ENCODE results near the gene POLR2H. TPM values are rescaled to one million over a fixed set of nuclear protein-coding genes. Genes with fewer than 3 reads are reported as not detected.

Gene POLR2H
- total RNA-seq, 1 experiment from 2014 or later: 133 TPM

GRCh38 chr3:184349563-184350470 is 11.7 kb upstream of the POLR2H start:
- Mint-ChIP-seq H3K4me3 (no peak overlapping the region), H3K36me3 (peaks cover 3% of the 10 kb centered on the region), H3K27me3 (ENCODE audit: low read depth) (no peaks in the 10 kb centered on the region), H3K27ac (no peak overlapping the region), H3K4me1 (peaks cover 19% of the 10 kb centered on the region), H3K9me3 (no peaks in the 10 kb centered on the region)
- CTCF ChIA-PET: no interaction called here
- ATAC-seq (no peak), DNase-seq (ENCODE audit: low spot score) (no peak)
- TF ChIP-seq TCF7 (CRISPR knock-in tag; IDR thresholded peaks at IDR 0.05; ENCODE audit: low read depth): no peak
- TF ChIP-seq PREB (CRISPR knock-in tag; IDR thresholded peaks at IDR 0.05; ENCODE audit: borderline replicate concordance): no peak
- TF ChIP-seq PRRX2 (CRISPR knock-in tag; IDR thresholded peaks at IDR 0.05): no peak
- TF ChIP-seq E2F5 (CRISPR knock-in tag; IDR thresholded peaks at IDR 0.05): no peak
- no peak for TF ChIP-seq ZNF671 (CRISPR knock-in tag; IDR thresholded peaks at IDR 0.05)
- POLR2A ChIA-PET: interaction anchor here (1.3 kb wide), 1 partner anchor 13 kb away, joined by 3 read pairs; the partner anchor contains the start of gene FAM131A

- H3K27ac Mint-ChIP-seq: no peak overlapping the region; the same call in 1 of the 2 replicates
- POLR2A ChIA-PET: interaction anchor here (1.3 kb wide), 1 partner anchor 13 kb away, joined by 3 read pairs; the partner anchor contains the start of gene FAM131A
- H3K27me3 Mint-ChIP-seq (ENCODE audit: low read depth): no peaks in the 10 kb centered on the region
- TF ChIP-seq PRRX2 (CRISPR knock-in tag; IDR thresholded peaks at IDR 0.05) (no peak), FOXK1 (CRISPR knock-in tag; IDR thresholded peaks at IDR 0.05) (no peak), HMGA2 (CRISPR knock-in tag; IDR thresholded peaks at IDR 0.05) (no peak), MYBL2 (CRISPR knock-in tag; IDR thresholded peaks at IDR 0.05) (no peak), MAX (CRISPR knock-in tag; IDR thresholded peaks at IDR 0.05) (no peak), ZNF232 (CRISPR knock-in tag; IDR thresholded peaks at IDR 0.05) (no peak), TEAD4 (CRISPR knock-in tag; IDR thresholded peaks at IDR 0.05) (no peak), CDX4 (CRISPR knock-in tag; IDR thresholded peaks at IDR 0.05; ENCODE audit: borderline replicate concordance) (no peak), SMAD3 (CRISPR knock-in tag; IDR thresholded peaks at IDR 0.05; ENCODE audit: borderline replicate concordance) (no peak), TCF7 (CRISPR knock-in tag; IDR thresholded peaks at IDR 0.05; ENCODE audit: low read depth) (no peak), ATF1 (CRISPR knock-in tag; IDR thresholded peaks at IDR 0.05) (no peak), ZSCAN18 (CRISPR knock-in tag; IDR thresholded peaks at IDR 0.05) (no peak), GTF2I (CRISPR knock-in tag; conservative IDR thresholded peaks at IDR 0.05) (no peak), RORB (CRISPR knock-in tag; IDR thresholded peaks at IDR 0.05) (no peak), E2F4 (CRISPR knock-in tag; IDR thresholded peaks at IDR 0.05; ENCODE audit: borderline replicate concordance, low read depth) (no peak), OVOL2 (CRISPR knock-in tag; IDR thresholded peaks at IDR 0.05; ENCODE audit: borderline replicate concordance) (no peak)
- TF ChIP-seq, protein P1, sequence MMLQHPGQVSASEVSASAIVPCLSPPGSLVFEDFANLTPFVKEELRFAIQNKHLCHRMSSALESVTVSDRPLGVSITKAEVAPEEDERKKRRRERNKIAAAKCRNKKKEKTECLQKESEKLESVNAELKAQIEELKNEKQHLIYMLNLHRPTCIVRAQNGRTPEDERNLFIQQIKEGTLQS (CRISPR knock-in tag; conservative IDR thresholded peaks at IDR 0.05): no peak
- TF ChIP-seq, protein P2, sequence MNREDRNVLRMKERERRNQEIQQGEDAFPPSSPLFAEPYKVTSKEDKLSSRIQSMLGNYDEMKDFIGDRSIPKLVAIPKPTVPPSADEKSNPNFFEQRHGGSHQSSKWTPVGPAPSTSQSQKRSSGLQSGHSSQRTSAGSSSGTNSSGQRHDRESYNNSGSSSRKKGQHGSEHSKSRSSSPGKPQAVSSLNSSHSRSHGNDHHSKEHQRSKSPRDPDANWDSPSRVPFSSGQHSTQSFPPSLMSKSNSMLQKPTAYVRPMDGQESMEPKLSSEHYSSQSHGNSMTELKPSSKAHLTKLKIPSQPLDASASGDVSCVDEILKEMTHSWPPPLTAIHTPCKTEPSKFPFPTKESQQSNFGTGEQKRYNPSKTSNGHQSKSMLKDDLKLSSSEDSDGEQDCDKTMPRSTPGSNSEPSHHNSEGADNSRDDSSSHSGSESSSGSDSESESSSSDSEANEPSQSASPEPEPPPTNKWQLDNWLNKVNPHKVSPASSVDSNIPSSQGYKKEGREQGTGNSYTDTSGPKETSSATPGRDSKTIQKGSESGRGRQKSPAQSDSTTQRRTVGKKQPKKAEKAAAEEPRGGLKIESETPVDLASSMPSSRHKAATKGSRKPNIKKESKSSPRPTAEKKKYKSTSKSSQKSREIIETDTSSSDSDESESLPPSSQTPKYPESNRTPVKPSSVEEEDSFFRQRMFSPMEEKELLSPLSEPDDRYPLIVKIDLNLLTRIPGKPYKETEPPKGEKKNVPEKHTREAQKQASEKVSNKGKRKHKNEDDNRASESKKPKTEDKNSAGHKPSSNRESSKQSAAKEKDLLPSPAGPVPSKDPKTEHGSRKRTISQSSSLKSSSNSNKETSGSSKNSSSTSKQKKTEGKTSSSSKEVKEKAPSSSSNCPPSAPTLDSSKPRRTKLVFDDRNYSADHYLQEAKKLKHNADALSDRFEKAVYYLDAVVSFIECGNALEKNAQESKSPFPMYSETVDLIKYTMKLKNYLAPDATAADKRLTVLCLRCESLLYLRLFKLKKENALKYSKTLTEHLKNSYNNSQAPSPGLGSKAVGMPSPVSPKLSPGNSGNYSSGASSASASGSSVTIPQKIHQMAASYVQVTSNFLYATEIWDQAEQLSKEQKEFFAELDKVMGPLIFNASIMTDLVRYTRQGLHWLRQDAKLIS (CRISPR knock-in tag; IDR thresholded peaks at IDR 0.05; ENCODE audit: borderline replicate concordance): no peak
- no peak overlapping the region for H3K4me3 Mint-ChIP-seq
- ATAC-seq: no peak
- CTCF ChIA-PET: interaction anchor here (1.1 to 1.5 kb wide), 2 partner anchors 12 to 163 kb away, joined by 3 to 8 read pairs; partner anchors contain the start of gene FAM131A
- H3K4me1 Mint-ChIP-seq: peaks cover 14% of the 10 kb centered on the region
- no peak for DNase-seq (ENCODE audit: low spot score)
- no peaks in the 10 kb centered on the region for H3K9me3 Mint-ChIP-seq
- peaks cover 9% of the 10 kb centered on the region for H3K36me3 Mint-ChIP-seq
Measured at GRCh38 chr3:184350618-184351017, 10.9 kb upstream of the POLR2H start.

Measured in WTC11 (cell line).